Peyer's patch (tissue), 4 donors: ENCODE data around the gene RHOJ.

Experiments used
- POLR2A ChIP-seq, 2 donors: fragments of 450-650 bp; IDR thresholded peaks; one replicate each; pipeline ENCODE4 v1.5.1; 2017; ENCODE audit warnings: antibody characterized with exemption in 2 of 2, mild to moderate bottlenecking in 2 of 2, moderate library complexity in 2 of 2
- TF ChIP-seq, protein P1 (sequence below), 6 experiments: fragments of 450-650 bp in 4 of 6; fragments of 200-600 bp in 2 of 6; sonication (generic) in 1 of 6; IDR thresholded peaks; one replicate each; pipeline ENCODE4 v1.5.1; 2017 to 2019; ENCODE audit warnings: antibody characterized with exemption in 6 of 6, mild to moderate bottlenecking in 3 of 6, moderate library complexity in 1 of 6

- TF ChIP-seq POLR2A (IDR thresholded peaks at IDR 0.05), result no peak
- TF ChIP-seq, protein P1, sequence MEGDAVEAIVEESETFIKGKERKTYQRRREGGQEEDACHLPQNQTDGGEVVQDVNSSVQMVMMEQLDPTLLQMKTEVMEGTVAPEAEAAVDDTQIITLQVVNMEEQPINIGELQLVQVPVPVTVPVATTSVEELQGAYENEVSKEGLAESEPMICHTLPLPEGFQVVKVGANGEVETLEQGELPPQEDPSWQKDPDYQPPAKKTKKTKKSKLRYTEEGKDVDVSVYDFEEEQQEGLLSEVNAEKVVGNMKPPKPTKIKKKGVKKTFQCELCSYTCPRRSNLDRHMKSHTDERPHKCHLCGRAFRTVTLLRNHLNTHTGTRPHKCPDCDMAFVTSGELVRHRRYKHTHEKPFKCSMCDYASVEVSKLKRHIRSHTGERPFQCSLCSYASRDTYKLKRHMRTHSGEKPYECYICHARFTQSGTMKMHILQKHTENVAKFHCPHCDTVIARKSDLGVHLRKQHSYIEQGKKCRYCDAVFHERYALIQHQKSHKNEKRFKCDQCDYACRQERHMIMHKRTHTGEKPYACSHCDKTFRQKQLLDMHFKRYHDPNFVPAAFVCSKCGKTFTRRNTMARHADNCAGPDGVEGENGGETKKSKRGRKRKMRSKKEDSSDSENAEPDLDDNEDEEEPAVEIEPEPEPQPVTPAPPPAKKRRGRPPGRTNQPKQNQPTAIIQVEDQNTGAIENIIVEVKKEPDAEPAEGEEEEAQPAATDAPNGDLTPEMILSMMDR (IDR thresholded peaks at IDR 0.05), result no peak
Measured at GRCh38 chr14:63209160-63209559, 4.9 kb downstream of the RHOJ start.
